SK-N-SH (cell line): ENCODE results near the gene SLC35A2. TPM values are rescaled to one million over a fixed set of nuclear protein-coding genes. Genes with fewer than 3 reads are reported as not detected.

Experiments
- CTCF ChIA-PET: fragments of 300-600, 350-600 bp; formaldehyde crosslinking; extraction: SDS; loops from one replicate; lab custom pipeline; 2021; lab: Yijun Ruan, JAX
- POLR2A ChIA-PET: fragments of 350-600 bp; sonication (Branson Sonifier 250); formaldehyde crosslinking; extraction: SDS; loops from one replicate; lab custom pipeline; 2020; ENCODE audit warnings: antibody characterized with exemption, inconsistent platforms; lab: Yijun Ruan, JAX
- DNase-seq: peaks from one replicate; pipeline ENCODE4 v3.0.0; 2012
- H2AFZ ChIP-seq: fragments of 200-600 bp; sonication (generic); 2 replicates; pipeline ENCODE4 v1.8.1; 2016; ENCODE audit warnings: antibody characterized with exemption, mild to moderate bottlenecking, low read depth
- H3F3A ChIP-seq: fragments of 200-600 bp; sonication (generic); replicated peaks from 2 replicates; pipeline ENCODE3; 2016; ENCODE audit warnings: antibody characterized with exemption, mild to moderate bottlenecking; ENCODE audit not compliant: insufficient read depth
- H3K27ac ChIP-seq, 2 experiments: fragments of 200-500 bp in 1 of 2; fragments of 200-600 bp in 1 of 2; sonication (Bioruptor generic) in 1 of 2; sonication (generic), shearing (Covaris generic) in 1 of 2; 2 replicates each; pipeline versions ENCODE4 v1.5.1 to v1.6.1; 2014 to 2016; ENCODE audit warnings: low read depth in 2 of 2, inconsistent platforms in 1 of 2, low read length in 1 of 2, mild to moderate bottlenecking in 1 of 2, mixed read lengths in 1 of 2
- H3K27me3 ChIP-seq: fragments of 200-600 bp; sonication (generic), shearing (Covaris generic); 2 replicates; pipeline ENCODE4 v1.6.1; 2016; ENCODE audit warnings: mixed run types; ENCODE audit not compliant: insufficient read depth
- H3K36me3 ChIP-seq, 2 experiments: fragments of 200-500 bp in 1 of 2; fragments of 200-600 bp in 1 of 2; sonication (Bioruptor generic) in 1 of 2; sonication (generic) in 1 of 2; replicated peaks in 1 of 2; 2 replicates each; pipeline versions ENCODE3 to v1.5.1; 2014 to 2016; ENCODE audit warnings: low read length in 1 of 2, mild to moderate bottlenecking in 1 of 2; ENCODE audit not compliant: insufficient read depth in 2 of 2, control insufficient read depth in 1 of 2
- H3K4me1 ChIP-seq, 2 experiments: fragments of 200-500 bp in 1 of 2; fragments of 200-600 bp in 1 of 2; sonication (Bioruptor generic) in 1 of 2; sonication (generic), shearing (Covaris generic) in 1 of 2; 2 replicates each; pipeline versions ENCODE4 v1.5.1 to v1.6.1; 2014 to 2016; ENCODE audit warnings: low read depth in 1 of 2, low read length in 1 of 2, mixed run types in 1 of 2; ENCODE audit not compliant: insufficient read depth in 2 of 2, control insufficient read depth in 1 of 2
- H3K4me2 ChIP-seq: fragments of 200-600 bp; sonication (generic), shearing (Covaris generic); 2 replicates; pipeline ENCODE4 v1.6.1; 2017; ENCODE audit warnings: mixed run types
- H3K4me3 ChIP-seq, 2 experiments: fragments of 200-500 bp in 1 of 2; fragments of 200-600 bp in 1 of 2; sonication (Bioruptor generic) in 1 of 2; sonication (generic), shearing (Covaris generic) in 1 of 2; 2 replicates each; pipeline versions ENCODE4 v1.5.1 to v1.8.1; 2014 to 2016; ENCODE audit warnings: low read depth in 2 of 2, inconsistent platforms in 1 of 2, low read length in 1 of 2, mild to moderate bottlenecking in 1 of 2, mixed read lengths in 1 of 2, moderate library complexity in 1 of 2
- H3K79me2 ChIP-seq: fragments of 200-600 bp; sonication (generic); 2 replicates; pipeline ENCODE4 v1.8.1; 2017; ENCODE audit warnings: mild to moderate bottlenecking; ENCODE audit not compliant: insufficient read depth
- H3K9ac ChIP-seq: fragments of 200-600 bp; sonication (generic); 2 replicates; pipeline ENCODE4 v1.6.1; 2017; ENCODE audit warnings: mixed run types
- H3K9me2 ChIP-seq: fragments of 200-600 bp; sonication (generic); 2 replicates; pipeline ENCODE4 v1.6.1; 2017; ENCODE audit warnings: mixed run types
- H3K9me3 ChIP-seq: fragments of 200-600 bp; sonication (generic); 2 replicates; pipeline ENCODE4 v1.6.1; 2017; ENCODE audit warnings: mixed run types, mild to moderate bottlenecking, moderate library complexity
- H4K20me1 ChIP-seq: fragments of 200-600 bp; sonication (generic); 2 replicates; pipeline ENCODE4 v1.6.1; 2017; ENCODE audit warnings: mild to moderate bottlenecking, mixed run types; ENCODE audit not compliant: insufficient read depth
- ELF1 ChIP-seq: IDR thresholded peaks from 2 replicates; pipeline ENCODE4 v1.4.0; 2012
- EZH2phosphoT487 ChIP-seq: fragments of 200-600 bp; sonication (generic); IDR thresholded peaks from 2 replicates; pipeline ENCODE4 v1.6.1; 2017; ENCODE audit warnings: low read depth, mixed run types, mild to moderate bottlenecking, antibody characterized with exemption, moderate library complexity, borderline replicate concordance
- JUND ChIP-seq: IDR thresholded peaks from 2 replicates; pipeline ENCODE4 v1.4.0; 2012
- NFIC ChIP-seq: IDR thresholded peaks from 2 replicates; pipeline ENCODE4 v1.4.0; 2012; ENCODE audit warnings: borderline replicate concordance
- POLR2AphosphoS5 ChIP-seq: IDR thresholded peaks from 2 replicates; pipeline ENCODE4 v1.6.1; 2012; ENCODE audit warnings: low read depth, low read length
- RCOR1 ChIP-seq: fragments of 150-350 bp; IDR thresholded peaks from 2 replicates; pipeline ENCODE4 v1.6.1; 2017; ENCODE audit warnings: antibody characterized with exemption, low read length
- SIN3A ChIP-seq: IDR thresholded peaks from 2 replicates; pipeline ENCODE4 v1.6.1; 2012; ENCODE audit warnings: low read depth, mild to moderate bottlenecking, low read length, moderate library complexity, borderline replicate concordance
- TAF1 ChIP-seq: IDR thresholded peaks from 2 replicates; pipeline ENCODE4 v1.6.1; 2012; ENCODE audit warnings: low read depth, mild to moderate bottlenecking, low read length, moderate library complexity, borderline replicate concordance
- TEAD4 ChIP-seq: IDR thresholded peaks from 2 replicates; pipeline ENCODE4 v1.4.0; 2012; ENCODE audit warnings: mild to moderate bottlenecking, borderline replicate concordance; ENCODE audit not compliant: insufficient read depth
- WGBS: methylation state at CpG from one replicate; pipeline ENCODE4 v1.1.6; 2017; ENCODE audit warnings: low lambda C conversion rate; 5-methylcytosine and 5-hydroxymethylcytosine counted together
- polyA plus RNA-seq, 3 experiments: library from polyadenylated mRNA; depleted of rRNA; stranded (reverse); fragments of >200 nt; gene quantifications; 2 replicates each; pipeline ENCODE4 v1.2.3, GENCODE V29; 2012
- TF ChIP-seq, protein P1 (sequence below): IDR thresholded peaks from 2 replicates; pipeline ENCODE4 v1.6.1; 2012; ENCODE audit warnings: mild to moderate bottlenecking, low read depth, low read length, moderate library complexity
- TF ChIP-seq, protein P2 (sequence below): IDR thresholded peaks from 2 replicates; pipeline ENCODE4; 2012
- TF ChIP-seq, protein P3 (sequence below): IDR thresholded peaks from 2 replicates; pipeline ENCODE4 v1.4.0; 2012; ENCODE audit warnings: low read depth, borderline replicate concordance
- TF ChIP-seq, protein P4 (sequence below): IDR thresholded peaks from 2 replicates; pipeline ENCODE4 v1.4.0; 2012; ENCODE audit warnings: low read depth, borderline replicate concordance

SLC35A2 gene
- polyA plus RNA-seq, 1 of the 3 experiments (the other 2 are of a cell fraction), result 71.3 TPM

DNA sequence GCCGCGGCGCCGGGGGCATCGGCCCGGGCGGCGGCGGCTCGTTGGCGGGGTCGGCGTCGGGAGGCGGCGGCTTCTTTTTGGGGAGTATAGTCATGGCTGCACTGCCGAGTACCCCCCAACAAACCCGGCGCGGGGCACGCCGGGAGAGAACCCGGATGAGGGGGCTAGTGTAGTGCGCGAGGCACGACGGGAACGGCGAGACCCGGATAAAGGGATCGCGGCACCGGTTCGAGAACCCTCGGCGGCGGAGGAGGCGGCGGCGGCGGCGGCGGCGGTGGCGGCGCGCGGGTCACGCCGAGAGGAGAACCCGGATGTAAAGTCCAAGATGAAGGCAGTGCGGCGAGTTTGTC lies 46.0 kb upstream of the SLC35A2 start, which contains the start of gene OTUD5:
Gene OTUD5 (minus strand): TSS at position 131 of the 350 bp plus-strand sequence. CDS start 37 bp downstream, at position 94.
- Histone ChIP-seq H3K9me3 (no peaks in the 10 kb centered on the region), H3K9me2 (no peaks in the 10 kb centered on the region), H2AFZ (peak within 1 kb of the TSS; percentile 85; the same call in 1 of the 2 replicates), H3K4me2 (peak within 1 kb of the TSS; percentile 83), H3K79me2 (peaks cover 48% of the 10 kb centered on the region), H3K27me3 (0 out of 2 replicates have a peak, but pooled peaks cover 4% of the 10 kb centered on the region), H3F3A (no peaks in the 10 kb centered on the region), H3K27ac (peak within 1 kb of the TSS; percentile 99), H4K20me1 (peaks cover 43% of the 10 kb centered on the region), H3K4me3 (peak within 1 kb of the TSS; percentile 82 to 93), H3K4me1 (peaks cover 10 to 50% of the 10 kb centered on the region in 2 experiments; a peak in 3 of 4 replicates), H3K36me3 (peaks cover 12 to 24% of the 10 kb centered on the region in 2 experiments), H3K9ac (peak within 1 kb of the TSS; percentile 97)
- TF ChIP-seq, protein P1, sequence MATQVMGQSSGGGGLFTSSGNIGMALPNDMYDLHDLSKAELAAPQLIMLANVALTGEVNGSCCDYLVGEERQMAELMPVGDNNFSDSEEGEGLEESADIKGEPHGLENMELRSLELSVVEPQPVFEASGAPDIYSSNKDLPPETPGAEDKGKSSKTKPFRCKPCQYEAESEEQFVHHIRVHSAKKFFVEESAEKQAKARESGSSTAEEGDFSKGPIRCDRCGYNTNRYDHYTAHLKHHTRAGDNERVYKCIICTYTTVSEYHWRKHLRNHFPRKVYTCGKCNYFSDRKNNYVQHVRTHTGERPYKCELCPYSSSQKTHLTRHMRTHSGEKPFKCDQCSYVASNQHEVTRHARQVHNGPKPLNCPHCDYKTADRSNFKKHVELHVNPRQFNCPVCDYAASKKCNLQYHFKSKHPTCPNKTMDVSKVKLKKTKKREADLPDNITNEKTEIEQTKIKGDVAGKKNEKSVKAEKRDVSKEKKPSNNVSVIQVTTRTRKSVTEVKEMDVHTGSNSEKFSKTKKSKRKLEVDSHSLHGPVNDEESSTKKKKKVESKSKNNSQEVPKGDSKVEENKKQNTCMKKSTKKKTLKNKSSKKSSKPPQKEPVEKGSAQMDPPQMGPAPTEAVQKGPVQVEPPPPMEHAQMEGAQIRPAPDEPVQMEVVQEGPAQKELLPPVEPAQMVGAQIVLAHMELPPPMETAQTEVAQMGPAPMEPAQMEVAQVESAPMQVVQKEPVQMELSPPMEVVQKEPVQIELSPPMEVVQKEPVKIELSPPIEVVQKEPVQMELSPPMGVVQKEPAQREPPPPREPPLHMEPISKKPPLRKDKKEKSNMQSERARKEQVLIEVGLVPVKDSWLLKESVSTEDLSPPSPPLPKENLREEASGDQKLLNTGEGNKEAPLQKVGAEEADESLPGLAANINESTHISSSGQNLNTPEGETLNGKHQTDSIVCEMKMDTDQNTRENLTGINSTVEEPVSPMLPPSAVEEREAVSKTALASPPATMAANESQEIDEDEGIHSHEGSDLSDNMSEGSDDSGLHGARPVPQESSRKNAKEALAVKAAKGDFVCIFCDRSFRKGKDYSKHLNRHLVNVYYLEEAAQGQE, result 0 out of 2 replicates have a peak, but pooled peaks have one; percentile 2
- TF ChIP-seq, protein P2, sequence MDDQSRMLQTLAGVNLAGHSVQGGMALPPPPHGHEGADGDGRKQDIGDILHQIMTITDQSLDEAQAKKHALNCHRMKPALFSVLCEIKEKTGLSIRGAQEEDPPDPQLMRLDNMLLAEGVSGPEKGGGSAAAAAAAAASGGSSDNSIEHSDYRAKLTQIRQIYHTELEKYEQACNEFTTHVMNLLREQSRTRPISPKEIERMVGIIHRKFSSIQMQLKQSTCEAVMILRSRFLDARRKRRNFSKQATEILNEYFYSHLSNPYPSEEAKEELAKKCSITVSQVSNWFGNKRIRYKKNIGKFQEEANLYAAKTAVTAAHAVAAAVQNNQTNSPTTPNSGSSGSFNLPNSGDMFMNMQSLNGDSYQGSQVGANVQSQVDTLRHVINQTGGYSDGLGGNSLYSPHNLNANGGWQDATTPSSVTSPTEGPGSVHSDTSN, result no peak
- 0 out of 2 replicates have a peak, but pooled peaks have one; percentile 40 for TF ChIP-seq POLR2AphosphoS5
- peak; percentile 94 for DNase-seq
- under 1% methylated on average over 33 of the region's 53 CpGs for WGBS
- POLR2A ChIA-PET, result interaction anchor here (1.0 to 1.7 kb wide), 2 partner anchors 14 to 45 kb away, joined by 4 to 6 read pairs; partner anchors contain the start of genes GRIPAP1 and KCND1
- CTCF ChIA-PET, result interaction anchor here (1.0 to 2.9 kb wide), 3 partner anchors 11 to 35 kb away, joined by 3 to 12 read pairs (median 3); no protein-coding TSS in a partner anchor

DNA sequence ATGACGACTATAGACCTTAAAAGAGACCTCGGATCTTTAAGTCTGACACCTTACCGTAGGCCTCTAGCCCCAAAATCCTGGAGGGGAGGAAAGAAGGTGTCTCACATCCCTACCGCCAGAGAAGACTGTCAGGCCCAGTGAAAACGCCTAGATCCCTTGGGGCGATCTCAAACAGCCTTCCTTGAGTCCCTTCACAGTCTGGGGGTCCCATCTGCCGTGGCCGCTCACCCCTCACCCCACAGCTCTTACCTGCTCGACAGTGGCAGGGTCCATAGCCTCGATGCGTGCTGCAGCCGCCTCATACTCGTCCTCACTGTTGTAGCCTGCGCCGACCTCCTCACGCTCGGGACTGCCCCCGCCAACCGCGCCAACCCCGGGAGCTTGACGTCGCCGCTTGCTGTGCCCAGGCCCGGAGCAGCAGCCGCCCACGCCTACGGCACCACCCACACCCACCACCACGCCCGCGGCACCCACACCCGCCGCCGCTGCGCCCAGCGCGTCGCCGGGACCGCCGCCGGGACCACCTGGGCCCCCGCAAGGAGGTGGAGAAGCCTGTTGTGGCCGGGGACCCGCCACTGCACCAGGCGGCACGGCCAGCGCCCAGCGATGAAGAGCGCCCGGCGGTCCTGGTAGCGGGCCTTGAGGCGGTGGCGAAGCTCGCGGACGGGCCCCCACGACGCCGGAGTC lies 45.4 kb upstream of the SLC35A2 start:
- H3K79me2 ChIP-seq, result peaks cover 53% of the 10 kb centered on the region
- H3K4me1 ChIP-seq, result peaks cover 10 to 46% of the 10 kb centered on the region in 2 experiments; a peak in 3 of 4 replicates
- H3K9ac ChIP-seq, result peak overlapping the region; percentile 97
- H3K4me3 ChIP-seq, result peak overlapping the region; percentile 79 to 93
- TF ChIP-seq, protein P3, sequence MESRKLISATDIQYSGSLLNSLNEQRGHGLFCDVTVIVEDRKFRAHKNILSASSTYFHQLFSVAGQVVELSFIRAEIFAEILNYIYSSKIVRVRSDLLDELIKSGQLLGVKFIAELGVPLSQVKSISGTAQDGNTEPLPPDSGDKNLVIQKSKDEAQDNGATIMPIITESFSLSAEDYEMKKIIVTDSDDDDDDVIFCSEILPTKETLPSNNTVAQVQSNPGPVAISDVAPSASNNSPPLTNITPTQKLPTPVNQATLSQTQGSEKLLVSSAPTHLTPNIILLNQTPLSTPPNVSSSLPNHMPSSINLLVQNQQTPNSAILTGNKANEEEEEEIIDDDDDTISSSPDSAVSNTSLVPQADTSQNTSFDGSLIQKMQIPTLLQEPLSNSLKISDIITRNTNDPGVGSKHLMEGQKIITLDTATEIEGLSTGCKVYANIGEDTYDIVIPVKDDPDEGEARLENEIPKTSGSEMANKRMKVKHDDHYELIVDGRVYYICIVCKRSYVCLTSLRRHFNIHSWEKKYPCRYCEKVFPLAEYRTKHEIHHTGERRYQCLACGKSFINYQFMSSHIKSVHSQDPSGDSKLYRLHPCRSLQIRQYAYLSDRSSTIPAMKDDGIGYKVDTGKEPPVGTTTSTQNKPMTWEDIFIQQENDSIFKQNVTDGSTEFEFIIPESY, result no peak
- TF ChIP-seq RCOR1 (no peak), SIN3A (no peak), NFIC (no peak), ELF1 (no peak), TAF1 (no peak), JUND (no peak), EZH2phosphoT487 (no peak), TEAD4 (no peak)
- TF ChIP-seq, protein P4, sequence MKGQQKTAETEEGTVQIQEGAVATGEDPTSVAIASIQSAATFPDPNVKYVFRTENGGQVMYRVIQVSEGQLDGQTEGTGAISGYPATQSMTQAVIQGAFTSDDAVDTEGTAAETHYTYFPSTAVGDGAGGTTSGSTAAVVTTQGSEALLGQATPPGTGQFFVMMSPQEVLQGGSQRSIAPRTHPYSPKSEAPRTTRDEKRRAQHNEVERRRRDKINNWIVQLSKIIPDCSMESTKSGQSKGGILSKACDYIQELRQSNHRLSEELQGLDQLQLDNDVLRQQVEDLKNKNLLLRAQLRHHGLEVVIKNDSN, result no peak
- H3K4me2 ChIP-seq, result peak overlapping the region; percentile 83
- peak overlapping the region; percentile 35 to 99 for H3K27ac ChIP-seq
- WGBS, result under 1% methylated on average over 12 of the region's 61 CpGs
- CTCF ChIA-PET, result interaction anchor here (1.3 to 2.9 kb wide), 4 partner anchors 10 to 805 kb away, joined by 3 to 12 read pairs (median 4); no protein-coding TSS in a partner anchor
- no peaks in the 10 kb centered on the region for H3F3A ChIP-seq
- POLR2A ChIA-PET, result interaction anchor here (0.5 kb wide), 1 partner anchor 213 kb away, joined by 4 read pairs; no protein-coding TSS in a partner anchor
- peaks cover 12 to 24% of the 10 kb centered on the region in 2 experiments for H3K36me3 ChIP-seq
- no peaks in the 10 kb centered on the region for H3K27me3 ChIP-seq
- H2AFZ ChIP-seq, result no peak overlapping the region
- peaks cover 49% of the 10 kb centered on the region for H4K20me1 ChIP-seq
- no peaks in the 10 kb centered on the region for H3K9me3 ChIP-seq
- H3K9me2 ChIP-seq, result no peaks in the 10 kb centered on the region
- DNase-seq, result no peak
